HL-60 (cell line): ENCODE results near the gene CDH2.

Experiments
- GABPA ChIP-seq: IDR thresholded peaks from 2 replicates; pipeline ENCODE4 v1.6.1; 2012; ENCODE audit warnings: low read depth
- POLR2AphosphoS5 ChIP-seq: IDR thresholded peaks from 2 replicates; pipeline ENCODE4 v1.6.1; 2012; ENCODE audit warnings: low read depth
- SPI1 ChIP-seq: IDR thresholded peaks from 2 replicates; pipeline ENCODE4 v1.6.1; 2012; ENCODE audit warnings: low read depth, mild to moderate bottlenecking, borderline replicate concordance
- TF ChIP-seq, protein P1 (sequence below): IDR thresholded peaks from one replicate; pipeline ENCODE4 v1.5.1; 2011; ENCODE audit warnings: low read length, control low read depth, inconsistent platforms; ENCODE audit not compliant: insufficient read depth

DNA sequence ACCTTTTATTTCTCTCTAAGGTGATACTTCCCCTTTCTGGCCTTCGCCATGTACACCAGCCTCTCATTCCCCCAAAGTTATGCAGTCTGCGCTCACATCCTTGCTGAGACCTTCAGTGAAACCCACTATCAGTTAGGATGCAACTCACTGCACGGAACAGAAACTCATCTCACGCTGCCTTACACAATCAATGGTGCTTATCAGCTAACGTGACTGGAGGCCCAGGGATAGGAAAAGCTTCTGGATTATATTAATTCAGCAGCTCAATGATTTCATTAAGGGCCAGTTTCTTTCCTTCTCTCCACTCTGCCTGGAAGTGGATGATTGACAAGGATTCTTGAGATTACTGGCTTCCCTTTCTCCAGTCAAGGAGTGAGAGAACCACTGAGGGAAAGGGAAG lies 44.8 kb downstream of the CDH2 start:
- TF ChIP-seq, protein P1, sequence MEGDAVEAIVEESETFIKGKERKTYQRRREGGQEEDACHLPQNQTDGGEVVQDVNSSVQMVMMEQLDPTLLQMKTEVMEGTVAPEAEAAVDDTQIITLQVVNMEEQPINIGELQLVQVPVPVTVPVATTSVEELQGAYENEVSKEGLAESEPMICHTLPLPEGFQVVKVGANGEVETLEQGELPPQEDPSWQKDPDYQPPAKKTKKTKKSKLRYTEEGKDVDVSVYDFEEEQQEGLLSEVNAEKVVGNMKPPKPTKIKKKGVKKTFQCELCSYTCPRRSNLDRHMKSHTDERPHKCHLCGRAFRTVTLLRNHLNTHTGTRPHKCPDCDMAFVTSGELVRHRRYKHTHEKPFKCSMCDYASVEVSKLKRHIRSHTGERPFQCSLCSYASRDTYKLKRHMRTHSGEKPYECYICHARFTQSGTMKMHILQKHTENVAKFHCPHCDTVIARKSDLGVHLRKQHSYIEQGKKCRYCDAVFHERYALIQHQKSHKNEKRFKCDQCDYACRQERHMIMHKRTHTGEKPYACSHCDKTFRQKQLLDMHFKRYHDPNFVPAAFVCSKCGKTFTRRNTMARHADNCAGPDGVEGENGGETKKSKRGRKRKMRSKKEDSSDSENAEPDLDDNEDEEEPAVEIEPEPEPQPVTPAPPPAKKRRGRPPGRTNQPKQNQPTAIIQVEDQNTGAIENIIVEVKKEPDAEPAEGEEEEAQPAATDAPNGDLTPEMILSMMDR = no peak
- no peak for TF ChIP-seq GABPA
- TF ChIP-seq POLR2AphosphoS5 = no peak
- TF ChIP-seq SPI1 = no peak
